HepG2 (cell line): Measurements from ENCODE around the gene ARHGAP25. TPM values are rescaled to one million over a fixed set of nuclear protein-coding genes. Genes with fewer than 3 reads are reported as not detected.

Experiments
- ATAC-seq: fragments of 200-7000 bp; cut with Tn5 transposase; 3 replicates; pipeline ENCODE4 v1.9.1; 2020; ENCODE audit warnings: mild to moderate bottlenecking, moderate library complexity
- BruUV-seq: library from RNA; stranded (reverse); fragments of 400-500 nt; replicated peaks from 2 replicates; lab custom pipeline; 2021; lab: Mats Ljungman, UMichigan
- CTCF ChIA-PET: fragments of 300-600 bp; formaldehyde crosslinking; extraction: SDS; loops from one replicate; lab custom pipeline; 2021; ENCODE audit warnings: low total read pairs, inconsistent platforms, low intra/inter-chr PET ratio; lab: Yijun Ruan, JAX
- POLR2A ChIA-PET: fragments of 350-600 bp; sonication (Branson Sonifier 250); formaldehyde crosslinking; loops from one replicate; lab custom pipeline; 2020; ENCODE audit warnings: antibody characterized with exemption, inconsistent platforms; lab: Yijun Ruan, JAX
- DNase-seq: peaks from one replicate; pipeline ENCODE4 v3.0.0-alpha.2; 2015; ENCODE audit warnings: low spot score
- FAIRE-seq: peaks from 3 replicates; lab custom pipeline; 2011; peaks lifted over from hg19 to GRCh38; lab: Jason Lieb, UNC
- H2AFZ ChIP-seq: one replicate; pipeline ENCODE4 v1.6.1; 2011; ENCODE audit warnings: low read length, inconsistent platforms
- H3K27ac ChIP-seq: fragments of 300-600 bp; 3 replicates; pipeline ENCODE4 v1.8.0; 2011; ENCODE audit warnings: mixed run types, mild to moderate bottlenecking, mixed read lengths, low read length, inconsistent platforms; ENCODE audit not compliant: insufficient read depth; ENCODE audit errors: extremely low read length
- H3K27me3 ChIP-seq, 2 experiments: fragments of 200-600 bp in 1 of 2; 2 replicates in 1 of 2; 3 replicates in 1 of 2; pipeline versions ENCODE4 v1.6.0 to v1.8.0; 2011; ENCODE audit warnings: low read length in 2 of 2, mild to moderate bottlenecking in 2 of 2, moderate library complexity in 2 of 2, inconsistent platforms in 1 of 2; ENCODE audit not compliant: insufficient read depth in 2 of 2, control insufficient read depth in 1 of 2
- H3K36me3 ChIP-seq, 2 experiments: fragments of 200-600 bp in 1 of 2; replicated peaks in 1 of 2; 2 replicates in 1 of 2; 3 replicates in 1 of 2; pipeline versions ENCODE4 v1.5.1 to v1.8.0; 2011; ENCODE audit warnings: low read length in 2 of 2, inconsistent platforms in 1 of 2; ENCODE audit not compliant: insufficient read depth in 2 of 2, control insufficient read depth in 1 of 2
- H3K4me1 ChIP-seq: 2 replicates; pipeline ENCODE4 v1.5.1; 2012; ENCODE audit warnings: low read length, inconsistent platforms; ENCODE audit not compliant: insufficient read depth
- H3K4me2 ChIP-seq: 2 replicates; pipeline ENCODE4 v1.6.0; 2011; ENCODE audit warnings: low read depth, low read length, inconsistent platforms
- H3K4me3 ChIP-seq, 3 experiments: fragments of 200-600 bp in 1 of 3; sonication (generic), shearing (Covaris generic) in 1 of 3; replicated peaks in 1 of 3; 2 replicates each; pipeline ENCODE4 v1.5.1; 2011 to 2016; ENCODE audit warnings: low read length in 3 of 3, inconsistent platforms in 2 of 3, low read depth in 2 of 3, mild to moderate bottlenecking in 2 of 3, control low read depth in 1 of 3, mixed read lengths in 1 of 3; ENCODE audit not compliant: insufficient read depth in 1 of 3
- H3K79me2 ChIP-seq: one replicate; pipeline ENCODE4 v1.6.1; 2011; ENCODE audit warnings: low read length, inconsistent platforms; ENCODE audit not compliant: insufficient read depth
- H3K9ac ChIP-seq: 2 replicates; pipeline ENCODE4 v1.6.0; 2011; ENCODE audit warnings: mild to moderate bottlenecking, low read depth, low read length, inconsistent platforms; ENCODE audit not compliant: insufficient read depth
- H3K9me3 ChIP-seq: 2 replicates; pipeline ENCODE4 v1.5.1; 2012; ENCODE audit warnings: mild to moderate bottlenecking, low read length
- H4K20me1 ChIP-seq: 2 replicates; pipeline ENCODE4 v1.6.0; 2011; ENCODE audit warnings: inconsistent platforms, mild to moderate bottlenecking, low read length, moderate library complexity; ENCODE audit not compliant: insufficient read depth
- CEBPB ChIP-seq: IDR thresholded peaks from 2 replicates; pipeline ENCODE4 v1.6.1; 2011; ENCODE audit warnings: low read depth, low read length, improper control_type of control experiment, borderline replicate concordance
- CREB1 ChIP-seq, 2 experiments: fragments of 450-650 bp in 1 of 2; IDR thresholded peaks; 2 replicates each; pipeline ENCODE4 v1.6.1; 2016 to 2017; ENCODE audit warnings: control low read depth in 1 of 2, mild to moderate bottlenecking in 1 of 2, missing compliant biosample characterization in 1 of 2, missing genetic modification characterization in 1 of 2
- DNMT3B ChIP-seq: conservative IDR thresholded peaks from 2 replicates; pipeline ENCODE4 v1.6.1; 2016; ENCODE audit warnings: missing biosample characterization, control low read depth
- FOXA3 ChIP-seq: IDR thresholded peaks from 2 replicates; pipeline ENCODE4 v1.6.1; 2016; ENCODE audit warnings: missing genetic modification reagents, missing compliant biosample characterization
- NFIB ChIP-seq: sonication (generic); formaldehyde crosslinking; IDR thresholded peaks from 2 replicates; pipeline ENCODE4 v1.9.0; 2021; ENCODE audit warnings: missing genetic modification reagents, mild to moderate bottlenecking, borderline replicate concordance
- NONO ChIP-seq, 2 experiments: fragments of 450-650 bp in 1 of 2; sonication (generic) in 1 of 2; formaldehyde crosslinking in 1 of 2; IDR thresholded peaks in 1 of 2; conservative IDR thresholded peaks in 1 of 2; 2 replicates each; pipeline versions ENCODE4 v1.6.1 to v1.8.0; 2017 to 2022; ENCODE audit warnings: mild to moderate bottlenecking in 1 of 2, missing genetic modification reagents in 1 of 2, moderate library complexity in 1 of 2
- NRL ChIP-seq: sonication (generic); formaldehyde crosslinking; IDR thresholded peaks from 2 replicates; pipeline ENCODE4 v1.5.0; 2020; ENCODE audit warnings: missing genetic modification reagents, mild to moderate bottlenecking, moderate library complexity, borderline replicate concordance
- RELA ChIP-seq: sonication (generic); formaldehyde crosslinking; IDR thresholded peaks from 2 replicates; pipeline ENCODE4 v1.4.0; 2020; ENCODE audit warnings: missing genetic modification reagents
- ZBED4 ChIP-seq: sonication (generic); formaldehyde crosslinking; IDR thresholded peaks from 2 replicates; pipeline ENCODE4 v1.4.0; 2020; ENCODE audit warnings: missing genetic modification reagents, borderline replicate concordance
- ZBTB7B ChIP-seq: sonication (generic); formaldehyde crosslinking; IDR thresholded peaks from 2 replicates; pipeline ENCODE4 v1.4.0; 2020; ENCODE audit warnings: missing genetic modification reagents
- ZNF503 ChIP-seq: sonication (generic); formaldehyde crosslinking; IDR thresholded peaks from 2 replicates; pipeline ENCODE4 v1.4.0; 2020; ENCODE audit warnings: missing genetic modification reagents
- ZNF781 ChIP-seq: sonication (generic); formaldehyde crosslinking; IDR thresholded peaks from 2 replicates; pipeline ENCODE4 v1.5.1; 2020; ENCODE audit warnings: borderline replicate concordance, mild to moderate bottlenecking, missing genetic modification reagents; ENCODE audit errors: not compliant biosample characterization
- WGBS: methylation state at CpG from one replicate; pipeline ENCODE4 v1.1.6; 2017; ENCODE audit warnings: low lambda C conversion rate; 5-methylcytosine and 5-hydroxymethylcytosine counted together
- in situ Hi-C: cut with HindIII; loops from 2 replicates; pipeline ENCODE4 v1.10.0; 2017; ENCODE audit warnings: low pct_unique_long_range_greater_than_20kb; ENCODE audit not compliant: extremely low pct_ligation_motif_present
- intact Hi-C: fragments of 100-400 bp; cut with micrococcal nuclease; formaldehyde crosslinking; loops from one replicate; pipeline ENCODE4 v1.10.0; 2022; ENCODE audit not compliant: unreplicated experiment
- polyA plus RNA-seq, 8 experiments: library from polyadenylated mRNA; depleted of rRNA in 3 of 8; stranded (reverse) in 7 of 8; unstranded in 1 of 8; fragments of >200 nt; fragmentation: Illumina TruSeq in 4 of 8; extraction: Trizol in 4 of 8; gene quantifications; 2 replicates each; pipeline versions ENCODE4 v1.2.1 to v1.2.3, GENCODE V29; 2011 to 2016; ENCODE audit warnings: low read depth in 4 of 8, missing spikeins in 1 of 8, mixed read lengths in 1 of 8; ENCODE audit not compliant: insufficient read depth in 1 of 8
- total RNA-seq, 5 experiments: library from RNA; depleted of rRNA; stranded (reverse); fragments of >200 nt; fragmentation: Illumina TruSeq; extraction: Trizol; gene quantifications; 2 replicates each; pipeline ENCODE4 v1.2.3, GENCODE V29; 2016; ENCODE audit warnings: low read depth in 1 of 5

The ARHGAP25 gene
- total and polyA plus RNA-seq, 2 of the 13 experiments (the other 11 are each of a cell fraction or from before 2014, with no cell fraction given) = not detected

- no peak for TF ChIP-seq ZBED4
- no peak for TF ChIP-seq NRL
- TF ChIP-seq RELA = no peak
- no peak for TF ChIP-seq NONO (IDR thresholded peaks at IDR 0.05)
- TF ChIP-seq NONO (CRISPR knock-in tag; conservative IDR thresholded peaks at IDR 0.05) = no peak
- no peak for TF ChIP-seq DNMT3B (CRISPR knock-in tag)
Measured at GRCh38 chr2:68745006-68745405, 10.4 kb downstream of the ARHGAP25 start (continued).

- Histone ChIP-seq H3K9ac (no peak overlapping the region), H4K20me1 (no peaks in the 10 kb centered on the region), H3K36me3 (no peaks in the 10 kb centered on the region), H3K79me2 (no peaks in the 10 kb centered on the region), H3K27ac (no peak overlapping the region), H3K4me1 (no peaks in the 10 kb centered on the region)
- in situ Hi-C loops = no loop called here
- TF ChIP-seq ZBTB7B (CRISPR knock-in tag) (no peak), NFIB (CRISPR knock-in tag) (no peak), FOXA3 (no peak), ZNF781 (CRISPR knock-in tag) (no peak), CEBPB (peak; percentile 34; the same call in 1 of the 2 replicates), ZNF503 (no peak), CREB1 (IDR thresholded peaks at IDR 0.05) (no peak), CREB1 (CRISPR knock-in tag; IDR thresholded peaks at IDR 0.05) (no peak)
- TF ChIP-seq, all 625 proteins: peak for 1
- CTCF ChIA-PET = no interaction called here
- H3K9me3 ChIP-seq = no peaks in the 10 kb centered on the region
- ATAC-seq = no peak
- no peak overlapping the region for H2AFZ ChIP-seq
- DNase-seq = no peak
- H3K4me2 ChIP-seq = no peak overlapping the region
- POLR2A ChIA-PET = no interaction called here
- 44% methylated on average over 11 of the region's 11 CpGs for WGBS
- intact Hi-C loops = no loop called here
- FAIRE-seq = no peak
- BruUV-seq = no TSS peak
- H3K27me3 ChIP-seq = peaks cover 1 to 33% of the 10 kb centered on the region in 2 experiments; a peak in 3 of 5 replicates
- no peak overlapping the region for H3K4me3 ChIP-seq
Measured at GRCh38 chr2:68746408-68746807, 11.8 kb downstream of the ARHGAP25 start.
